Activated CD8-positive, alpha-beta T cell treated with anti-CD3 and anti-CD28 coated beads for 36 hours (primary cell): Measurements from ENCODE around the gene SIL1. TPM values are rescaled to one million over a fixed set of nuclear protein-coding genes. Genes with fewer than 3 reads are reported as not detected.

ENCODE experiments used
- ATAC-seq: fragments of 200-7000 bp; cut with Tn5 transposase; one replicate; pipeline ENCODE4 v1.10.0; 2021; ENCODE audit warnings: mild to moderate bottlenecking, moderate library complexity
- CTCF ChIA-PET: fragments of 350-600 bp; sonication (Branson Sonifier 250); formaldehyde crosslinking; loops from one replicate; lab custom pipeline; 2021; ENCODE audit warnings: antibody characterized with exemption; lab: Charles Lee
- POLR2A ChIA-PET: fragments of 350-600 bp; sonication (Branson Sonifier 250); formaldehyde crosslinking; loops from one replicate; lab custom pipeline; 2021; ENCODE audit warnings: antibody characterized with exemption; lab: Charles Lee
- DNase-seq: peaks from one replicate; pipeline ENCODE4 v3.0.0-alpha.2; 2020
- H3K27ac Mint-ChIP-seq: one replicate; pipeline ENCODE4 v1.8.0; 2021; ENCODE audit warnings: mild to moderate bottlenecking, mixed read lengths
- H3K27me3 Mint-ChIP-seq: one replicate; pipeline ENCODE4 v1.8.0; 2021; ENCODE audit warnings: mixed read lengths
- H3K36me3 Mint-ChIP-seq: one replicate; pipeline ENCODE4 v1.8.0; 2021; ENCODE audit warnings: low read depth, mixed read lengths
- H3K4me1 Mint-ChIP-seq: one replicate; pipeline ENCODE4 v1.8.0; 2021; ENCODE audit warnings: low read depth, mixed read lengths
- H3K4me3 Mint-ChIP-seq: one replicate; pipeline ENCODE4 v1.8.0; 2021; ENCODE audit warnings: mild to moderate bottlenecking, moderate library complexity, mixed read lengths
- H3K9me3 Mint-ChIP-seq: one replicate; pipeline ENCODE4 v1.8.0; 2021; ENCODE audit warnings: mixed read lengths
- CTCF ChIP-seq: fragments of 200-600 bp; IDR thresholded peaks from one replicate; pipeline ENCODE4 v1.8.0; 2022; ENCODE audit warnings: antibody characterized with exemption, mild to moderate bottlenecking
- intact Hi-C: fragments of 100-400 bp; cut with micrococcal nuclease; formaldehyde crosslinking; loops from one replicate; pipeline ENCODE4 v1.10.0; 2022
- total RNA-seq, 2 experiments: library from RNA; stranded (reverse); gene quantifications; one replicate each; pipeline ENCODE4 v1.2.3, GENCODE V29; 2021

Gene SIL1
- total RNA-seq, 2 experiments from 2014 or later = 27.6 to 32.3 TPM

- TF ChIP-seq CTCF = no peak
- no peak overlapping the region for H3K4me3 Mint-ChIP-seq
- no peak for ATAC-seq
- CTCF ChIA-PET = no interaction called here
- POLR2A ChIA-PET = no interaction called here
- no peak overlapping the region for H3K27ac Mint-ChIP-seq
- peaks cover 5% of the 10 kb centered on the region for H3K36me3 Mint-ChIP-seq
- DNase-seq = no peak
- H3K4me1 Mint-ChIP-seq = peaks cover 19% of the 10 kb centered on the region
- H3K27me3 Mint-ChIP-seq = peaks cover 5% of the 10 kb centered on the region
- intact Hi-C loops = no loop called here
- no peaks in the 10 kb centered on the region for H3K9me3 Mint-ChIP-seq
Observed at GRCh38 chr5:138903130-138903775, 294.9 kb downstream of the SIL1 start.

GRCh38 chr5:138901716-138902115 is 296.5 kb downstream of the SIL1 start:
- POLR2A ChIA-PET = no interaction called here
- H3K36me3 Mint-ChIP-seq = peaks cover 5% of the 10 kb centered on the region
- no peak for ATAC-seq
- intact Hi-C loops = no loop called here
- peaks cover 22% of the 10 kb centered on the region for H3K4me1 Mint-ChIP-seq
- CTCF ChIA-PET = no interaction called here
- no peak for TF ChIP-seq CTCF
- no peak for DNase-seq
- H3K27ac Mint-ChIP-seq = no peak overlapping the region
- H3K9me3 Mint-ChIP-seq = no peaks in the 10 kb centered on the region
- no peak overlapping the region for H3K4me3 Mint-ChIP-seq
- peaks cover 6% of the 10 kb centered on the region for H3K27me3 Mint-ChIP-seq

GRCh38 chr5:138900281-138900965 is 297.7 kb downstream of the SIL1 start:
- POLR2A ChIA-PET = no interaction called here
- TF ChIP-seq CTCF = no peak
- ATAC-seq = peak; percentile 47

DNA sequence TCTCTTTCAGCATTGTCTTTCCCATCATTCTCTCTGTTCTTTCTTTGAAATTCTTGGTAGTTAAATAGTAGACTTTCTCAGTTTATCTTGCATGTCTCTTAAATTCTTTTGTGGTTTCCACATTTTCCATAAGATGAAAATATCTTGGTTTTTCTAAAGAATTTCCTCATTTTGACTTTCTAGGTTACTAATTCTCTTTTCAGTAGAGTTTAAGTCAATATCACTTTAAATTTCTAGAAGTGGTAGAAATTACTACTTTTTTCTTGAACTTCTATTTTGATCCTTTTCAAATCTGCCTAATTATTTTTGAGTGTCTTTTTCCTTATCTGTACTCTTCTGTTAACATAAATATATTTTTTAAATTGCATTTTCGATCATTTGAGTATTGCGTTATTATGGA is 299.4 kb downstream of the SIL1 start:
- ATAC-seq = no peak
- intact Hi-C loops = no loop called here
- no peak for DNase-seq
- H3K4me1 Mint-ChIP-seq = peaks cover 27% of the 10 kb centered on the region
- ChIA-PET POLR2A (no interaction called here), CTCF (no interaction called here)
- no peak for TF ChIP-seq CTCF
- peaks cover 1% of the 10 kb centered on the region for H3K36me3 Mint-ChIP-seq
- H3K27ac Mint-ChIP-seq = no peak overlapping the region
- no peaks in the 10 kb centered on the region for H3K9me3 Mint-ChIP-seq
- peaks cover 8% of the 10 kb centered on the region for H3K27me3 Mint-ChIP-seq
- H3K4me3 Mint-ChIP-seq = no peak overlapping the region

More at GRCh38 chr5:138900281-138900965, 297.7 kb downstream of the SIL1 start:
- CTCF ChIA-PET = no interaction called here
- peaks cover 27% of the 10 kb centered on the region for H3K4me1 Mint-ChIP-seq
- H3K36me3 Mint-ChIP-seq = peaks cover 5% of the 10 kb centered on the region
- H3K27ac Mint-ChIP-seq = no peak overlapping the region
- H3K27me3 Mint-ChIP-seq = peaks cover 8% of the 10 kb centered on the region
- no peak overlapping the region for H3K4me3 Mint-ChIP-seq
- intact Hi-C loops = no loop called here
- no peaks in the 10 kb centered on the region for H3K9me3 Mint-ChIP-seq
- peak; percentile 42 for DNase-seq

DNA sequence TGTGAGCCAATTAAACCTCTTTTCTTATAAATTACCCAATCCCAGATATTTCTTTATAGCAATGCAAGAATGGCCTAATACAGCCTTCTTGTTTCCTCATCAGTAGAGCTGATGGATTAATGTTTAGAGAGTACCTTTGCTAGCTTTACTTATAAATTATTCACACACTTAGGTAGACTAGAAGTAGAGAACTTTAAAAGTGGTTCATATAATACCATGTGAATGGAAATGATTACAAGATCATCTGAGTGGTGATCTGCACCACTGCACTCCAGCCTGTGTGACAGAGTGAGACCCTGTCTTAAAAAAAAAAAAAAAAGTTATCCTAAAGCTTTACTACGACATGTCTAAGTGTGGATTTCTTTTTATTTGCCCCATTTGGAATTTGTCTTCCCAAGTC is 299.9 kb downstream of the SIL1 start:
- Mint-ChIP-seq H3K27ac (no peak overlapping the region), H3K4me3 (no peak overlapping the region), H3K9me3 (no peaks in the 10 kb centered on the region), H3K36me3 (peaks cover 1% of the 10 kb centered on the region), H3K4me1 (peaks cover 27% of the 10 kb centered on the region), H3K27me3 (peaks cover 8% of the 10 kb centered on the region)
- intact Hi-C loops = no loop called here
- no peak for DNase-seq
- ATAC-seq = no peak
- ChIA-PET POLR2A (no interaction called here), CTCF (interaction anchor here (0.9 kb wide), 1 partner anchor 11 kb away, joined by 3 read pairs; no protein-coding TSS in a partner anchor)
- no peak for TF ChIP-seq CTCF
